Stimulated activated CD8-positive, alpha-beta memory T cell treated with anti-CD3 and anti-CD28 coated beads, Interleukin-4, amount 100 ng/mL, for 4 hours (primary cell): ENCODE data around the gene VILL.

ENCODE experiments used
- DNase-seq, 2 donors: peaks; one replicate each; pipeline ENCODE4 v3.0.0-alpha.2; 2020; ENCODE audit warnings: low read depth in 2 of 2, low spot score in 1 of 2

The VILL gene

DNA sequence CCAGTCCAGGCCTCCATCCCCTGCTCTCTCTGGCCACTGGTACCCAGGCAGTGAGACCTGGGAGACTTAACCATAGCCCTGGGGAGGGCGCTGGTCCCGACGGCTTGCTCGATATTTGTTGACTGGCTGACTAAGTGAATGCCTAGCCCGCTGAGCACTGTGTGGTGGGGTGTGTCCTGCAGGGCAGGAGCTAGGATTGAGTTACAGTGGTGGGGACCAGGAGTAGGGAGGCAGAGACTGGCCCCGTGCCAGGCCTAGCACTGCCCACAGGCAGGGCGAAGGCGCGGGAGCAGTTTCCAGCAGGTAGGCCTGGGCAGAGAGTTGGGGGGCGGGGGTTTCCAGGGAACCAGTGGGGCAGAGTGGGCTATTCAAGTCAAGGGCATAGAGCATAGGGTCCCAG lies at the start of gene VILL:
Gene VILL (plus strand): TSS at position 260 of the 400 bp plus-strand sequence. CDS start 2,887 bp downstream, outside the sequence.
- no peak for DNase-seq

DNA sequence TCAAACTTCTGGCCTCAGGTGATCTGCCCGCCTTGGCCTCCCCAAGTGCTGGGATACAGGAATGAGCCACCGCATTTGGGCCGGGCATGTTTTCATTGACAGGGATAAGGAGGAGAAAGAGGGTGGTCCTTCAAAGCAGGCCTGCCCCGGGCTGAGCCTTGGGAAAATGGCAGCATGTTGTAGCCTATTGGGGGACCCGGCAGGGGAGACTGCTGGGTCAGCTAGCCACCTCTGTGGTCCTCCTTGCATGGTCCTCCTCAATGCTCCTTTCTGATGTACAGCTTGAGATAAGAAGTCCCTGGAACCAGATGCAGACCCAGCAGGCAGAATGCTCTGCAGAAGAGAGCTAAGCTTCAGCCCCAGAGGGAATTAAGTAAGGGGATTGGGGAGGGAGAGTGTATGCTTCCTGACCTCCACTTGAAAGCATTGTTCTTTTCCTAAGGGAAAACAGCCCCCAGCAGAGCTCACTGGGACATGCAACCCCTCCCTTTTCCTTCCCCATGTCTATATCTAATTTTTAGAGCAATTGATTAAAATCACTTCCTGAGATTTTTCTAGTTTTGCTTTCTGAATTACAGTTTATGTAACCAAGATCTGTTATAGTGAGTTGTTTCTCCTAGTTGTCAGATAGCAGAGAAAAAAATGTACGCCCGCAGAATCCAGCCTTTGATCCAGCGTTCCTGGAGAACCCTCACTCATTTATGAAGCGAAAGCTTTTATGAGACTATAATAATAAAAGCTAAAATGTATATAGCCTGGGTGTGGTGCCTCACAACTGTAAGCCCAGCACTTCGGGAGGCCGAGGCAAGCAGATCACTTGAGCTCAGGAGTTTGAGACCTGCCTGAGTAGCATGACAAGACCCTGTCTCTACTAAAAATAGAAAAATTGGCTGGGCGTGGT lies 48.7 kb upstream of the VILL start:
- no peak for DNase-seq

DNA sequence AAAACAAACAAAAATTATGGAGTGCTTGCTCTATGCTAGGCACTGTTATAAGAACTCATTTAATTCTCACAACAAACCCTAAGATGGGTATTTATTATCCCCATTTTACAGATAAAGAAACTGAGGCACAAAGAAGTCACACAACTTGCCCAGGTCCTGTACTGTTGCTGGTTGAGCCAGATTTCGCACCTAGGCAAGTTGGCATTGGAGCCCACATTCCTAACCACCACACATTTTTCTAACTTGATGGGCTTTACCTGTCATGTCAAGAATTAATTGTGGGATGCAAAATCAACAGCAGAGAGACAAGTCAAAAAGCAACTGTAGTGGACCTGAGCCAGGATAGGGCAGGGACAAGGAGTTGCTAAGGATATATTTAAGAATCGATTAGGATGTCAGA lies 47.9 kb upstream of the VILL start:
- DNase-seq = no peak

DNA sequence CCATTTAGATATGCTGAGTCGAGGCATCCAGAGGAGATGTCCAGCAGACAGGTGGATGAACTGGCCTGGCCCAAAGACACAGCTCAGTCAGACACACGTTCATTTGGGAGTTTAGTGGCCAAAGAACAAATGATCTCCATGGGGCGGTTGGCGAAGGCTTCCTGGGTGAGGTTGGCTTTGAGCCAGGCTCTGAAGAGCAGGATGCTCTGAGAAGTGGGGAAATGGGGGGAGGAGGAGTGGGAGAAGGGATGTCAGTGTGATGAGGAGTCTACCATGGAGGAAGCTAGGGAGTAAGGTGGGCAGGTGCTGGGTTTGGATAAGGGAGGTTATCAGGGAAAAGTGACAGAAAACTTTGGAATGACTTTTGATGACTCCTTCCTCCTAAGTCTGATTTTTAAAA lies 47.5 kb upstream of the VILL start:
- DNase-seq = no peak

DNA sequence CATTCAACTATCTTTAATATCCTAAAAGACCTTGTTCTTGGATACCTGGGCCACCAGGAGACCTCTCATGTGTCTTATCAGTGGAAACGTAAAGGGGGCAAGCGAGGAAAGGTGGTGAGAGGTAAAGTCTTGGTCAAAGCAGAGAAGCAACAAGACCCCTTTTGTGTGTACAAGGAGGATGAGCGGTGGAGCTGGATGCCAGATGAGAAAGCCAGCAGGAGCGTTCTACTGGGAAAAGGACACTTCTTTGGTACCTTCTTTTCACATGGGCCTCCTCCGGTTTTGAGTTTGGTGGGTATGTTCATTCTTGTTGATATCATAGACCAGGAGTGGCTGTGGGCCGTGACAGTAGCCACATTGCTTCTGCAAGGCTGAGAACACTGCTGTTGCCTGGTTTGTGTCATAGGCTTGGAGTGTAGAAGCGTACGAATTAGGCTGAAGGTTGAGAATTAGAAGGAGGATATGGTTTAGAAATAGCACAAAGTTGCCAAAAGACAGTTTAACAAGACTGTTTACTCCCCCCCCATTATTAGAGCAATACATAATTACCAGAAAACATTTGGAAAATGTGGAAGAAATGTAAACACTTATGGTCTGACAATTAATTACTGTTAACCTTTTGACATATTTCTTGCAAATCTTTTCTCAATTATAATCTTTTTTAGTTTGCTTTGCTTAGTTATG lies 46.8 kb upstream of the VILL start:
- DNase-seq = no peak

DNA sequence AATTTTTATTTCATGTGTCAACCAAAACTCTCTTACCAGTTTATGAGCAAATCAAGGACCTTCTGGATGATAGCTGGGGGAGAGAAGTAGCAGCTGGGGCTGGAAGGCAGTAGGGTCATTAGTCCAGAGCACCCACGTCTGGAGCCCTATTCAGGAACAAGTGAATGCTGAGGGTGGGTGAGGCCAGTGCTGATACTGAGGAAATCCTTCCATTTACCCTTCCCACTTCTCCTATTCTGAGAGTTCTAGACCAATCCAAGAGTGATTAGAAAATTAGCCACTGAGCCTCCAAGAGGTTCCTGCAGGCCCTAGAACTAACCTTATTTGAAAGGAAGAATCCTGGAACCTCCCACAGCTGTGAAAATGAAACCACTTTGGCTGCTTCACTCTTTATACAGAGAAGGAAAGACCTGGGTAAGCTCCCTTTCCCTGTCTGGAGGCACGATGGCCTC lies 46.2 kb upstream of the VILL start:
- no peak for DNase-seq

DNA sequence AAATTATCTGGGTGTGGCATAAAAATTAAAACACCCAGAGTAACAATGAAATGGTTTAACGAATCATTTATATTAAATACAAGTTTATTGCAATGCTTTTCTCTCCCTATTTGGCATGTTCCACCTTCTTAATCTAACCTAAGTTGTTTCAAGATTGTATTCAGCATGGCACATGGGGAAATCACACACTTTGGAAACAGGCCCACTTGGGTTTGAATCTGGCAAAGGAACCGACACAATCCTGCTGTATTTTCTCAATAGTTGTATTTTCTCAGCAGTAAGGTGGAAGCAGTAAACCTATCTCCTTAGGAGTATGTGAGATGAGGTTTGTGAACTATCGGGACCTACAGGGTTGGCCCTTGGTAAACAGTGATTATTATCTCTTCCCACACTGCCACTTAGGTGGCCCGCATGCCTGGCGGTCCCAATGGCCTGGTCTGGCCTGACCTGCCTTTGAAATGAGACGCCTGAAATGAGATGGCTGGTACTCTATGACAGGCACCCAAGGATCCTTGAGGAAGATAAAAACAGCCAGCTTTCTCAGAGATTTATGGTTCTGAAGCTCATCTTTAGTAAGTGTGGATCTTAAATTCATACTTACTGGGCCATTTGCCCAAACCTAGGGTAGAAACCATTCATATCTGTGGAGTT lies 45.3 kb upstream of the VILL start:
- DNase-seq = no peak

DNA sequence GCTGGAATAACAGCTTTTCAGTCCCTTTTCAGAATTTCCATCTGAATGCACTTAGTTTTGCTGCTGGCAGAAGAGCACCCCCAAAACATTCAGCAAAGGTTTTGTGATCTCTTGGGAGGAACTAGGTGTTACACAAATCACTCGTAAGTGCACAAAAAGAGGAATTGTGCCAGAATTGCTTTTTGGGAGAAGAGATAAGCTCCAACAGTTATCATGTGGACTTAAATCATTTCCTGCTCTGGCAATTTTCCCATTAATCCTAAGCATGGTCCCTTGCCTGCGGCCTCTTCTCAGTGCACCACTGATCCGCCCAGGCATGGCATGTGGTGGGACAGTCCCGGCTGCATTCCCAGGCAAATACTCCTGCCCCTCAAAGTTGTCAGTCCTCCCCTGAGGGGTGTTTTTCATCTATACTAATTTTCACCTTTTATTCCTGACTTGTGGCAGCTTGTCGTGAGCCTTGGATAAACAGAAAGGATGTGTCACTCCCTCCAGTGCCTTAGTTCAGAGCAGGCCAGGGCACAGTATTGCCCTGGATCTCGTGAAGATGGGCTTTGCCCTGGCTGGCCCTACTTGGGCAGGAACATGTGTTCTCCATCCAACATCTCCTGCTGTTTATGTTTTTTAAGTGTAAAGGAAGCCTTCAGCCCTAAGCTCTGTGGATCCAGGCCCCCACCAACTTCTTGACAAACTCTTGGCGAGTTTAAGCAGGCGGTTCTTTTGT lies 44.6 kb upstream of the VILL start:
- no peak for DNase-seq

DNA sequence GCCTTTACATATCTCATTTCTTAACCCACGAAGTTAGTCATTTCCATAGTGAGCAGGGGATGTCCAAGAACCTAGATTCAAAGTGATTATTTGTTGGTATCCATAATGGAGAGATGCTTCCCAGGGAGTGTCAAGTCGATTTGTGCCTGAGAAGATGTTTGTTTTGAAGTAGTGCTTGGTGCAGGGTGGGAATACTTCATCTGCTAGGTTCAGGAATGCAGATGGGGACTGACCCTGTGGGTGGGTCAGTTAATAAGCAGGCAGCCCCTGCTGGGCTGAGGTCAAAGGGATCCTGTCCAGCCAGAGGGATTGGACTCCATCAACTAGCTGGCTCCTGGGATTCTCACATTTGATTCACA lies 44.1 kb upstream of the VILL start:
- DNase-seq = no peak

DNA sequence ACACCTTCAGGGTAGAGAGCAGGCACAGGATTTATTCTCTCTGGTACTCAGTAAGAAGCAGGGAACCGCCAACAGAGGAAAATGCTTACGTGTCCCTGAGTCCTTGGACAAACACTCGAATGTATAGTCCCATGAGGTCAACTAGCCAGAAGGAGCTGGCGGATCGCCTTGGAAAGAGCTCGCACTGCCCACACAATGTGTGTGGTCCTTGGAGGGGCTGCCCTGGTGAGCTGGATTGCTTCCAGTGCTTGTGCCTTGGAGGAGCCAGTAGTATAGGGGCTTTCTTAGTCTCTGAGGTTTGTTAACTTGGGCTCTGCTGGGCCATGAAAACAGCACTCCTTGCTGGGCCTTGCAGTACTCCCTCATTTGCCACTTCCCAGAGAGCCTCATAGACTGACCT lies 40.7 kb upstream of the VILL start:
- no peak for DNase-seq

GRCh38 chr3:37952564-37952963 lies 38.0 kb upstream of the VILL start:
- no peak for DNase-seq

DNA sequence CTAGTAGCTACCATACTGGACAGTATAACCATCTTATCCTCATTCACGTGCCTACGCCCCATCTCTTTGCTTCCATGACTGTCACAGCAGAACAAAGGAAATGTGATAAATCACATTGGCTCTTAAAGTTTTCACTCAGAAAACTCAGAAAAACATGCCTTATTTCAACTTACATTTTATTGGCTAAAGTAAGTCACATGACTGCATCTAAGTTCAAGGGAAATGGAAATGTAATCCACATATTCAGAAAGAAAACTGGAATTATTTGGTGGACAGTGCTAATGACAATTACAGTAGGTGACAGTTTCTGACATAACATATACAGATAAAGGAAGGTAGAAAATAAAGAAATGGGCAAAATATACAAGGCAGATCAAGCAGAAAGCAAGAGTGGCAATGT lies 37.4 kb upstream of the VILL start:
- DNase-seq = no peak

DNA sequence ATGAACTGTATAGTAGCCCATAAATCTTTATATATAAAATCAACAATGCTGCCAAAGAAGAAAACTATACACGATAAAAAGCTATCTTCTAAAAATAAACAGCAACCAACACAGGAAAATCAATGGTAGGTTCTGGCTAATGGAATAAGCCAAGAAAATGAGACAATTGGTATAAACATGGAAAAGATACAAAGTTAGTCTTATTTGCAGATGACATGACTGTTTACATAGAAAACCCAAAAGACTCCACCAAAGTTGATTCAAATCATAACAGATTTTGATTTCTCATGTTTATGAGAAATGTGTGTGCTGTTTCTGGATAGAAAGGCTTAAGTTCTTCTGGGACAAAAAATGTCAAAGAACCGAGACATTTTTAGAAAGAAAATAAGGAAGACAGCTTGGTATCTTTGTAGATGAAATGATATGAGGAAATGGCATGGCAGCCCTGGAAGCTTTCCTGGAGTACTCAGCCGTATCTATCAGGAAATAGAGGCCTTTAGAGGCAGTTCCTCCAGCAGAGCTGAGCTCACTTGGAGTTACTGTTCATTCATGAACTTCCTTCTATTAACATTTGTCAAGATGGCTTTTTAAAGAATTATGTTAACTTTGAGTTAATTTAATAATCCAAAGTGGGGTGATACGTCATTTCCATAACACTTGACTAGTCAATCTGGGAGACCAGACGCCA lies 36.7 kb upstream of the VILL start:
- no peak for DNase-seq

GRCh38 chr3:37954881-37955280 lies 35.7 kb upstream of the VILL start:
- DNase-seq = no peak

DNA sequence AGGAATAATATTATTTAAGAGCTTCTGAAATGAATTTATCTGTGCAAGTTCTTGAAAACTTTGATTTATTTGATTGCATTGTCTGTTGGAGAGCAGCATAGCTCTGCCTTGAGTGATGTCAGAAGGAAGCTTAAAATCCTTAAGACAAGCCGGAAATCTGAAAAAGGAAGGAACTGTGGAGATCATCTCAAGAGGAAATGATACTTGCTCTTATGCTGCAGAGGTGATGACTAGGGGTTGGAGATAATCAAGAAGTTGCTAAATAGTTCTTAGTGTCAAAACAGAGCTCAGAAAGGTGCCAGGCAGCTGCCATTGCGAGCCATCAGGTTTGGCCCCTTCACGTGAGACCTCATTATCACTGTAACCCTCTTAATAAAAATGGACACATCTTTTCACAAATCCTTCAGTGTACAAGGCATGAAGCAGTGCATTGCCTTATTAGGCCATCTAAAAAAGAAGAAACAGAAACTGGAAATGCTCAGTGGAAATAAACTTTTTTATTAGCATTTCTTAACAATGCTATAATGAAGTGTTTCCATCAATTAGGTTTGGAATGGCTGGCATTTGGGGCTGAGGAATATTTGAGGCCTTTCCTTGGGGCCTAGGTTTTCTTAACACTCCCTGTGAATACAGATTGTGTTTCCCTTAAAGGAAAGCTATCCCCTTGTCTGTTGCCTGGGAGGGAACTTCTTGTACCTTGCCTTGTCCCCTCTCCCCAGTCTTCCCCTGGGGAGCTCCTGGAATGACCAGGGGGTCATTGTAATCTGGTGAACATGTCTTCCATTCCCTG lies 34.5 kb upstream of the VILL start:
- DNase-seq = no peak

DNA sequence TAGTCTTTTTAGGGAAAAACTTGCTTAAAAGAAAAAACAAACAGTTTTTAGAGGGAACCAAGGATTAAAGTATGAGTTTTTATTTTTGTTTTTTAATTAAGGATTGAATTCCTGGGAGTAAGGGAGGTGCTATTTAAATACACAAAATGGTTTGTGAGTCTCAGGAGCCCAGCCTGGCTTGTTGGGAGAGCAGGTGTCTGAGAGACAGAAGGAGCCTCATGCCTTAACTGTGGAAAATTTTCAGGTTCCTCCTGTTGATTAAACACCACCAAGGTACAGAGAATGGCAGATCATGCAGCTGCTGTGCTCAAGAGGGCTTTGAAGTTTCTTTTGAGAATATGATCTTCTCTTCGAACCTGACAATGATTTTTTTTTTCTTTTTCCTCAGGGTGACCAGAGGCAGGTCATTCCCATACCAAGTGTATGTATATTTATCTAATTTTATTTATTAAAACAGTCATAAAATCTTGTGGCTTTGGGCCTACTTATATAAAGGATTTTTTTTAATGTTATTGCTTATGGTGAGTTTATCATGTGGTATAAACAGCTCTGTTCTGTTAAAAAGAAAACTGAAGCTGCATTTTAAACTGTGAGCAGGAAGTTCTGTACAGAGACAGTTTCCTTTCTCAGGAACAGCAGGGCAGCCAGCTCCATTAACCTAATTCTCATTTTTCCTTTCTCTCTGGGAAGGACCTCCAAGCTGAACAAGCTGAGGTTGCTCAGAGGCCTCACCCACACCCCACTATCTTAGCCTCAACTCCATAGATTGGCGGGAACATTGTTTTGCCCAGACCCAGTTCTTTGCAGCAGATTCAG lies 33.7 kb upstream of the VILL start:
- no peak for DNase-seq

GRCh38 chr3:37957539-37957936 lies 33.0 kb upstream of the VILL start:
- DNase-seq = no peak

- DNase-seq = no peak
Measured at GRCh38 chr3:37961622-37962431, 28.8 kb upstream of the VILL start.
